ENCODE results near the gene KCTD5.

DNA sequence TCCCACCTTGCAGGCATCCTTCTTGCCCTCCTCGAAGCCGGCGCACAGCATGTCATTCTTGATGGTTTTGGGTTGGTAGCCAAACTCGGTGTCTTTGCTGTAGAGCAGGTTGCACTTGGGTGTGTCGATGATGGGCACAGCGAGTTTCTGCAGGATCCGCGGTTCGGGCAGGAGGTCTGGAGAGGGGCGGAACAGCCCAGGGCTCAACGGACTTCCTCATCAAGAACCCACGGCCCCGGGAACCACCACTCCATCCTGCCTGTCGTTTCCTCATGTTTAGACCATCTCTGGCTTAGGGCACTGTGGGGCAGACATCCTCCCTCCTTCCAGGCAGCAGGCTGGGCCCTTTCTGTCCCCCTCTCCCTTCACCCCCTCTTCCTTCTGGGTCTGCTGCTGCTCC lies 31.2 kb downstream of the KCTD5 start:
- TF ChIP-seq, protein P1, sequence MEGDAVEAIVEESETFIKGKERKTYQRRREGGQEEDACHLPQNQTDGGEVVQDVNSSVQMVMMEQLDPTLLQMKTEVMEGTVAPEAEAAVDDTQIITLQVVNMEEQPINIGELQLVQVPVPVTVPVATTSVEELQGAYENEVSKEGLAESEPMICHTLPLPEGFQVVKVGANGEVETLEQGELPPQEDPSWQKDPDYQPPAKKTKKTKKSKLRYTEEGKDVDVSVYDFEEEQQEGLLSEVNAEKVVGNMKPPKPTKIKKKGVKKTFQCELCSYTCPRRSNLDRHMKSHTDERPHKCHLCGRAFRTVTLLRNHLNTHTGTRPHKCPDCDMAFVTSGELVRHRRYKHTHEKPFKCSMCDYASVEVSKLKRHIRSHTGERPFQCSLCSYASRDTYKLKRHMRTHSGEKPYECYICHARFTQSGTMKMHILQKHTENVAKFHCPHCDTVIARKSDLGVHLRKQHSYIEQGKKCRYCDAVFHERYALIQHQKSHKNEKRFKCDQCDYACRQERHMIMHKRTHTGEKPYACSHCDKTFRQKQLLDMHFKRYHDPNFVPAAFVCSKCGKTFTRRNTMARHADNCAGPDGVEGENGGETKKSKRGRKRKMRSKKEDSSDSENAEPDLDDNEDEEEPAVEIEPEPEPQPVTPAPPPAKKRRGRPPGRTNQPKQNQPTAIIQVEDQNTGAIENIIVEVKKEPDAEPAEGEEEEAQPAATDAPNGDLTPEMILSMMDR (conservative IDR thresholded peaks at IDR 0.05; ENCODE audit: low read length): no peak
- no peak for TF ChIP-seq EZH2phosphoT487 (IDR thresholded peaks at IDR 0.05; ENCODE audit: borderline replicate concordance)

All from Loucy (cell line).